Fibroblast of skin of left biceps (primary cell): Measurements from ENCODE around the gene PPP2R2C.

ENCODE experiments used
- DNase-seq, 2 experiments: peaks; one replicate each; pipeline ENCODE4 v3.0.0-alpha.2; 2013; ENCODE audit warnings: low read depth in 2 of 2

PPP2R2C gene

GRCh38 chr4:6494431-6495295 is 22.2 kb upstream of the PPP2R2C start:
- DNase-seq: no peak

GRCh38 chr4:6493658-6494304 is 21.4 kb upstream of the PPP2R2C start:
- DNase-seq: no peak

- DNase-seq: no peak
Measured at GRCh38 chr4:6492861-6493657, 20.6 kb upstream of the PPP2R2C start.

- DNase-seq: no peak
Measured at GRCh38 chr4:6492027-6492590, 19.7 kb upstream of the PPP2R2C start.

- DNase-seq: no peak
Measured at GRCh38 chr4:6491235-6491634, 18.8 kb upstream of the PPP2R2C start.

- DNase-seq: no peak
Measured at GRCh38 chr4:6489927-6490326, 17.5 kb upstream of the PPP2R2C start.

- DNase-seq: no peak
Measured at GRCh38 chr4:6487466-6487865, 15.1 kb upstream of the PPP2R2C start.

- DNase-seq: no peak
Measured at GRCh38 chr4:6480534-6481088, 8.2 kb upstream of the PPP2R2C start.

- no peak for DNase-seq
Measured at GRCh38 chr4:6478546-6479220, 6.3 kb upstream of the PPP2R2C start.

GRCh38 chr4:6476893-6477292 is 4.5 kb upstream of the PPP2R2C start:
- DNase-seq: no peak

- DNase-seq: no peak
Measured at GRCh38 chr4:6475492-6476020, 3.1 kb upstream of the PPP2R2C start.

GRCh38 chr4:6474705-6475457 is 2.5 kb upstream of the PPP2R2C start:
- DNase-seq: no peak

GRCh38 chr4:6474053-6474568 is 1.7 kb upstream of the PPP2R2C start:
- no peak for DNase-seq

- no peak for DNase-seq
Measured at GRCh38 chr4:6473264-6474052, 1.0 kb upstream of the PPP2R2C start.

GRCh38 chr4:6472008-6472386 is 417 bp downstream of the PPP2R2C start:
- DNase-seq: no peak

GRCh38 chr4:6471307-6472007 is 957 bp downstream of the PPP2R2C start:
- no peak for DNase-seq

GRCh38 chr4:6470502-6471306 is 1.7 kb downstream of the PPP2R2C start:
- no peak for DNase-seq
